HCT116 (cell line): ENCODE data around the gene ORC6. TPM values are rescaled to one million over a fixed set of nuclear protein-coding genes. Genes with fewer than 3 reads are reported as not detected.
A peak's percentile ranks its signal among the peaks of the same experiment; 100 is the strongest.

Source experiments
- ATAC-seq: fragments of 200-7000 bp; cut with Tn5 transposase; 2 replicates; pipeline ENCODE4 v1.9.1; 2020; ENCODE audit warnings: mild to moderate bottlenecking, moderate library complexity
- BruUV-seq: library from RNA; stranded (reverse); fragments of 400-500 nt; replicated peaks from 2 replicates; lab custom pipeline; 2021; lab: Mats Ljungman, UMichigan
- CTCF ChIA-PET: fragments of 300-600 bp; sonication (Branson Sonifier 250); formaldehyde crosslinking; loops from one replicate; lab custom pipeline; 2021; ENCODE audit warnings: antibody characterized with exemption; lab: Charles Lee
- POLR2A ChIA-PET: fragments of 300-600, 350-600 bp; sonication (Branson Sonifier 250); formaldehyde crosslinking; loops from one replicate; lab custom pipeline; 2021; ENCODE audit warnings: antibody characterized with exemption; lab: Charles Lee
- RAD21 ChIA-PET, 2 experiments: fragments of 300-600 bp; sonication (Branson Sonifier 250); formaldehyde crosslinking; loops; one replicate each; lab custom pipeline; 2023; ENCODE audit warnings: low total read pairs in 2 of 2; ENCODE audit not compliant: uncharacterized antibody in 2 of 2, unreplicated experiment in 2 of 2, low non-redundant PET in 1 of 2; lab: Charles Lee
- DNase-seq: peaks from one replicate; pipeline ENCODE4 v3.0.0-alpha.2; 2010; ENCODE audit warnings: low read depth, low spot score
- H2AFZ ChIP-seq: fragments of 200-600 bp; shearing (Covaris generic), sonication (generic); 2 replicates; pipeline ENCODE4 v1.6.1; 2017; ENCODE audit warnings: low read depth, mixed run types, mixed read lengths, antibody characterized with exemption, low read length; ENCODE audit not compliant: poor library complexity, severe bottlenecking
- H3K27ac ChIP-seq: 2 replicates; pipeline ENCODE4 v1.5.1; 2012; ENCODE audit warnings: low read depth, low read length
- H3K27me3 ChIP-seq: fragments of 200-600 bp; sonication (generic); 2 replicates; pipeline ENCODE4 v1.6.1; 2016; ENCODE audit warnings: mixed run types, low read length, mixed read lengths; ENCODE audit not compliant: insufficient read depth
- H3K36me3 ChIP-seq, 2 experiments: fragments of 200-500 bp in 1 of 2; fragments of 200-600 bp in 1 of 2; sonication (Bioruptor generic) in 1 of 2; sonication (generic) in 1 of 2; 2 replicates each; pipeline versions ENCODE4 v1.5.1 to v1.6.1; 2014 to 2016; ENCODE audit warnings: low read length in 2 of 2, inconsistent platforms in 1 of 2, mixed read lengths in 1 of 2, mixed run types in 1 of 2; ENCODE audit not compliant: insufficient read depth in 2 of 2, control insufficient read depth in 1 of 2
- H3K4me1 ChIP-seq, 2 experiments: fragments of 200-600 bp in 1 of 2; sonication (generic) in 1 of 2; 2 replicates each; pipeline versions ENCODE4 v1.5.1 to v1.6.1; 2012 to 2017; ENCODE audit warnings: low read length in 2 of 2, inconsistent platforms in 1 of 2, mild to moderate bottlenecking in 1 of 2, mixed read lengths in 1 of 2, mixed run types in 1 of 2, moderate library complexity in 1 of 2; ENCODE audit not compliant: insufficient read depth in 2 of 2, control insufficient read depth in 1 of 2
- H3K4me2 ChIP-seq: fragments of 200-600 bp; sonication (generic); 2 replicates; pipeline ENCODE4 v1.6.1; 2017; ENCODE audit warnings: mixed run types, low read length, mixed read lengths
- H3K4me3 ChIP-seq, 2 experiments: fragments of 200-600 bp in 1 of 2; sonication (generic) in 1 of 2; replicated peaks in 1 of 2; 2 replicates each; pipeline ENCODE4 v1.5.1; 2011 to 2016; ENCODE audit warnings: low read length in 2 of 2, control low read depth in 1 of 2, low read depth in 1 of 2, mild to moderate bottlenecking in 1 of 2, mixed read lengths in 1 of 2, mixed run types in 1 of 2
- H3K79me2 ChIP-seq: fragments of 200-600 bp; sonication (generic); 2 replicates; pipeline ENCODE4 v1.6.1; 2017; ENCODE audit warnings: mild to moderate bottlenecking, mixed run types, low read length, moderate library complexity, mixed read lengths; ENCODE audit not compliant: insufficient read depth
- H3K9ac ChIP-seq: fragments of 200-600 bp; sonication (generic); 2 replicates; pipeline ENCODE4 v1.6.1; 2016; ENCODE audit warnings: low read length, mixed read lengths
- H3K9me2 ChIP-seq: fragments of 200-600 bp; sonication (generic), shearing (Covaris generic); 2 replicates; pipeline ENCODE4 v1.6.1; 2017; ENCODE audit warnings: mixed run types, mild to moderate bottlenecking, moderate library complexity; ENCODE audit not compliant: insufficient read depth
- H3K9me3 ChIP-seq, 2 experiments: fragments of 200-500 bp in 1 of 2; fragments of 200-600 bp in 1 of 2; sonication (Bioruptor generic) in 1 of 2; sonication (generic) in 1 of 2; 2 replicates each; pipeline ENCODE4 v1.6.1; 2014 to 2017; ENCODE audit warnings: low read length in 2 of 2, mixed read lengths in 2 of 2, inconsistent platforms in 1 of 2, low read depth in 1 of 2, mild to moderate bottlenecking in 1 of 2, mixed run types in 1 of 2, moderate library complexity in 1 of 2; ENCODE audit not compliant: control insufficient read depth in 1 of 2, insufficient read depth in 1 of 2
- H4K20me1 ChIP-seq: fragments of 200-600 bp; sonication (generic), shearing (Covaris generic); 2 replicates; pipeline ENCODE4 v1.6.1; 2017; ENCODE audit warnings: mixed run types, mild to moderate bottlenecking, moderate library complexity; ENCODE audit not compliant: insufficient read depth
- EZH2 ChIP-seq: fragments of 200-600 bp; sonication (generic); IDR thresholded peaks from 2 replicates; pipeline ENCODE4 v1.6.1; 2017; ENCODE audit warnings: antibody characterized with exemption, mixed run types
- EZH2phosphoT487 ChIP-seq: fragments of 200-600 bp; IDR thresholded peaks from 2 replicates; pipeline ENCODE4 v1.6.1; 2018; ENCODE audit warnings: antibody characterized with exemption, borderline replicate concordance
- FOSL1 ChIP-seq: IDR thresholded peaks from 2 replicates; pipeline ENCODE4 v1.6.1; 2012; ENCODE audit warnings: low read depth
- JUND ChIP-seq: IDR thresholded peaks from 2 replicates; pipeline ENCODE4 v1.6.1; 2012
- POLR2AphosphoS5 ChIP-seq: IDR thresholded peaks from 2 replicates; pipeline ENCODE4 v1.6.1; 2011; ENCODE audit warnings: mild to moderate bottlenecking, low read depth, low read length, moderate library complexity
- RAD21 ChIP-seq: IDR thresholded peaks from 2 replicates; pipeline ENCODE4 v1.6.1; 2012; ENCODE audit warnings: low read depth, mild to moderate bottlenecking
- SRF ChIP-seq: IDR thresholded peaks from 2 replicates; pipeline ENCODE4 v1.6.1; 2012; ENCODE audit warnings: low read depth
- TCF7L2 ChIP-seq: IDR thresholded peaks from 2 replicates; pipeline ENCODE4 v1.7.0; 2011; ENCODE audit warnings: borderline replicate concordance, inconsistent platforms; ENCODE audit not compliant: insufficient read depth, insufficient read length; ENCODE audit errors: extremely low read depth
- ZFX ChIP-seq: fragments of 450-650 bp; IDR thresholded peaks from 2 replicates; pipeline ENCODE4 v1.6.1; 2017
- ZNF274 ChIP-seq: fragments of 200-500 bp; sonication (Bioruptor generic); IDR thresholded peaks from 2 replicates; pipeline ENCODE4 v1.6.1; 2014; ENCODE audit warnings: mild to moderate bottlenecking, low read depth, low read length, inconsistent platforms
- intact Hi-C: fragments of 100-400 bp; cut with micrococcal nuclease; formaldehyde crosslinking; loops from 2 replicates; pipeline ENCODE4 v1.10.0; 2022
- total RNA-seq: library from RNA; stranded (reverse); gene quantifications from one replicate; pipeline ENCODE4 v1.2.1, GENCODE V29; 2021; ENCODE audit not compliant: unreplicated experiment
- TF ChIP-seq, protein P1 (sequence below), 3 experiments: fragments of 200-600 bp in 1 of 3; sonication (generic) in 1 of 3; IDR thresholded peaks in 2 of 3; conservative IDR thresholded peaks in 1 of 3; 2 replicates each; pipeline ENCODE4 v1.5.1; 2012 to 2017; ENCODE audit warnings: low read depth in 2 of 3, low read length in 2 of 3, antibody characterized with exemption in 1 of 3, borderline replicate concordance in 1 of 3, control low read depth in 1 of 3, mild to moderate bottlenecking in 1 of 3, mixed read lengths in 1 of 3, mixed run types in 1 of 3, moderate library complexity in 1 of 3; ENCODE audit not compliant: insufficient read depth in 1 of 3
- TF ChIP-seq, protein P2 (sequence below): IDR thresholded peaks from 2 replicates; pipeline ENCODE4 v1.6.1; 2011; ENCODE audit warnings: mild to moderate bottlenecking, low read length, moderate library complexity; ENCODE audit not compliant: insufficient replicate concordance; ENCODE audit errors: extremely low read depth

Gene ORC6
- total RNA-seq, 1 experiment from 2014 or later: 44.7 TPM

DNA sequence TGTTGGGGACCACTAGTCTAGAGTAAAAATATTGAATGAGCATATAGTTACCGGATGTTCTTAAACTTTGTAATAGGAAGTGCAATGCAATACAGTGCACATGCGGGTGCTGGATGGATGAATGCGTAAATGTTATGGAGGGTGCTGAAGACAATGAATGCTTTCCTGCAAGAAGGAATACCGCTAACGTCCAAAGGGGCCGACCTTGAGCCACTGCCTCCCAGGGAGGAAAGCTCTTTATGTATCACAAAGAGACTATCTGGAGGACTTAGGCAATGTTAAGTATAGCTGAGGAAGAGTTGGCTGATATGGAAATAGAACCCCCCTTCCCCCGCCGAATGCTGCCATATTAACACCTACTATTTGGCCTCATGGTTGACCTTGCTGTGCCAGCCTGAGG, 40.8 kb upstream of the ORC6 start:
- ATAC-seq: peak; percentile 65
- H3K36me3 ChIP-seq: no peaks in the 10 kb centered on the region
- H3K27ac ChIP-seq: no peak overlapping the region
- no peaks in the 10 kb centered on the region for H3K9me2 ChIP-seq
- DNase-seq: no peak
- ChIA-PET CTCF (no interaction called here), RAD21 (no interaction called here), POLR2A (no interaction called here)
- no peaks in the 10 kb centered on the region for H3K9me3 ChIP-seq
- no peak overlapping the region for H2AFZ ChIP-seq
- H3K9ac ChIP-seq: no peak overlapping the region
- no peaks in the 10 kb centered on the region for H3K27me3 ChIP-seq
- H3K4me2 ChIP-seq: no peak overlapping the region
- H3K79me2 ChIP-seq: no peaks in the 10 kb centered on the region
- BruUV-seq: no TSS peak
- H3K4me3 ChIP-seq: no peak overlapping the region
- no peaks in the 10 kb centered on the region for H3K4me1 ChIP-seq
- H4K20me1 ChIP-seq: no peaks in the 10 kb centered on the region
- TF ChIP-seq POLR2AphosphoS5: no peak
- TF ChIP-seq, protein P1, sequence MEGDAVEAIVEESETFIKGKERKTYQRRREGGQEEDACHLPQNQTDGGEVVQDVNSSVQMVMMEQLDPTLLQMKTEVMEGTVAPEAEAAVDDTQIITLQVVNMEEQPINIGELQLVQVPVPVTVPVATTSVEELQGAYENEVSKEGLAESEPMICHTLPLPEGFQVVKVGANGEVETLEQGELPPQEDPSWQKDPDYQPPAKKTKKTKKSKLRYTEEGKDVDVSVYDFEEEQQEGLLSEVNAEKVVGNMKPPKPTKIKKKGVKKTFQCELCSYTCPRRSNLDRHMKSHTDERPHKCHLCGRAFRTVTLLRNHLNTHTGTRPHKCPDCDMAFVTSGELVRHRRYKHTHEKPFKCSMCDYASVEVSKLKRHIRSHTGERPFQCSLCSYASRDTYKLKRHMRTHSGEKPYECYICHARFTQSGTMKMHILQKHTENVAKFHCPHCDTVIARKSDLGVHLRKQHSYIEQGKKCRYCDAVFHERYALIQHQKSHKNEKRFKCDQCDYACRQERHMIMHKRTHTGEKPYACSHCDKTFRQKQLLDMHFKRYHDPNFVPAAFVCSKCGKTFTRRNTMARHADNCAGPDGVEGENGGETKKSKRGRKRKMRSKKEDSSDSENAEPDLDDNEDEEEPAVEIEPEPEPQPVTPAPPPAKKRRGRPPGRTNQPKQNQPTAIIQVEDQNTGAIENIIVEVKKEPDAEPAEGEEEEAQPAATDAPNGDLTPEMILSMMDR (IDR thresholded peaks at IDR 0.05 in 2 of 3, conservative IDR thresholded peaks at IDR 0.05 in 1 of 3; ENCODE audit: borderline replicate concordance in 1 of 3, insufficient read depth in 1 of 3, low read depth in 2 of 3, low read length in 2 of 3): peak in 2 of 3 experiments; percentile 23 to 34; a peak in 3 of 6 replicates
- no peak for TF ChIP-seq SRF
- intact Hi-C loops: no loop called here

DNA sequence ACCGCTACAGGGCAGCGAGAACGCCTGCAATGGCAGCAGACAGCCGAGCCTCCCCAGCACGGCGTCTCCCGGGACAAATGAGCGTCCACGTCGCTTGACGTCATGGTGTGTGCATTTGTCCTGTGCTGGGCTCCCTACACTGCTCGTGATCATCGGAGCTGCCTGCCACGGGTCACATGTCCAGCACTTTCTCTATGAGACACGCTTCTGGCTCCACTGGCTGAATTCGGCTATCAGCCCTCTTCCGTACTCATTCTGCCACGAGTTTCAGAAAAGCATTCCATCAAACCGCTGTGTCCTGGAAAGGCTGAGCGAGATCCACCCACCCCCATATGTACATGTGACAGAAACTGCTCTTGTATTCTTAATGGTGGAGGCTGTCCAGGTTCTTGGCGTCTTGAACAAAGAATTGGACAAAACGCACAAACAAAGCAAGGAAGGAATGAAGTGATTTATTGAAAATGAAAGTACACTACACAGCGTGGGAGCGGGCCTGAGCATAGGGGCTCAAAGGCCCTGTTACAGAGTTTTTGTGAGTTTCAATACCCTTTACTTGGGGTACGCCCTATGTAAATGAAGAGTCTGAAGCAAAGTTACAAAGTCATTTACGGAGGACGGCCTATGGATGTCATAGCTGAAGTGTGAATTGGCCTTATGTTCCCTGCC, 39.7 kb upstream of the ORC6 start:
- H3K27ac ChIP-seq: no peak overlapping the region
- H4K20me1 ChIP-seq: no peaks in the 10 kb centered on the region
- no peaks in the 10 kb centered on the region for H3K4me1 ChIP-seq
- DNase-seq (no peak), ATAC-seq (no peak)
- H3K79me2 ChIP-seq: no peaks in the 10 kb centered on the region
- no peaks in the 10 kb centered on the region for H3K36me3 ChIP-seq
- H3K9me2 ChIP-seq: no peaks in the 10 kb centered on the region
- no peak for TF ChIP-seq RAD21
- no peak for TF ChIP-seq EZH2phosphoT487
- no peak for TF ChIP-seq FOSL1
- no peak for TF ChIP-seq ZNF274
- no peak for TF ChIP-seq POLR2AphosphoS5
- TF ChIP-seq ZFX: no peak
- no peak for TF ChIP-seq TCF7L2
- TF ChIP-seq EZH2: no peak
- no peak for TF ChIP-seq JUND
- TF ChIP-seq, protein P2, sequence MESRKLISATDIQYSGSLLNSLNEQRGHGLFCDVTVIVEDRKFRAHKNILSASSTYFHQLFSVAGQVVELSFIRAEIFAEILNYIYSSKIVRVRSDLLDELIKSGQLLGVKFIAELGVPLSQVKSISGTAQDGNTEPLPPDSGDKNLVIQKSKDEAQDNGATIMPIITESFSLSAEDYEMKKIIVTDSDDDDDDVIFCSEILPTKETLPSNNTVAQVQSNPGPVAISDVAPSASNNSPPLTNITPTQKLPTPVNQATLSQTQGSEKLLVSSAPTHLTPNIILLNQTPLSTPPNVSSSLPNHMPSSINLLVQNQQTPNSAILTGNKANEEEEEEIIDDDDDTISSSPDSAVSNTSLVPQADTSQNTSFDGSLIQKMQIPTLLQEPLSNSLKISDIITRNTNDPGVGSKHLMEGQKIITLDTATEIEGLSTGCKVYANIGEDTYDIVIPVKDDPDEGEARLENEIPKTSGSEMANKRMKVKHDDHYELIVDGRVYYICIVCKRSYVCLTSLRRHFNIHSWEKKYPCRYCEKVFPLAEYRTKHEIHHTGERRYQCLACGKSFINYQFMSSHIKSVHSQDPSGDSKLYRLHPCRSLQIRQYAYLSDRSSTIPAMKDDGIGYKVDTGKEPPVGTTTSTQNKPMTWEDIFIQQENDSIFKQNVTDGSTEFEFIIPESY: no peak
- no peak overlapping the region for H2AFZ ChIP-seq
- POLR2A ChIA-PET: no interaction called here
- RAD21 ChIA-PET: no interaction called here
- no peaks in the 10 kb centered on the region for H3K9me3 ChIP-seq
- H3K9ac ChIP-seq: no peak overlapping the region
- no peak overlapping the region for H3K4me3 ChIP-seq
- no TSS peak for BruUV-seq
- intact Hi-C loops: no loop called here
- CTCF ChIA-PET: no interaction called here
- no peak overlapping the region for H3K4me2 ChIP-seq
- no peaks in the 10 kb centered on the region for H3K27me3 ChIP-seq
